NCI-H2081 treated with DMSO at 0.1 percent for 48 hours (cell line): ENCODE data around the gene TMIGD1.

ENCODE experiments used
- DNase-seq: peaks from one replicate; lab custom pipeline; 2025; lab: John Stamatoyannopoulos, UW

TMIGD1 gene

GRCh38 chr17:30326809-30327208 is 7.0 kb downstream of the TMIGD1 start:
- DNase-seq: peak; percentile 80

- no peak for DNase-seq
These were observed 9.1 kb downstream of the TMIGD1 start for GRCh38 chr17:30324723-30325122.

- DNase-seq: no peak
These were observed 9.9 kb downstream of the TMIGD1 start for GRCh38 chr17:30323895-30324319.

- DNase-seq: no peak
These were observed 10.5 kb downstream of the TMIGD1 start for GRCh38 chr17:30323262-30323894.

- no peak for DNase-seq
These were observed 12.5 kb downstream of the TMIGD1 start for GRCh38 chr17:30321314-30321713.

GRCh38 chr17:30318155-30318554 is 15.7 kb downstream of the TMIGD1 start:
- DNase-seq: peak; percentile 57

GRCh38 chr17:30316736-30317135 is 17.1 kb downstream of the TMIGD1 start:
- no peak for DNase-seq

GRCh38 chr17:30315106-30315505 is 18.8 kb downstream of the TMIGD1 start:
- DNase-seq: no peak

GRCh38 chr17:30314474-30314873 is 19.4 kb downstream of the TMIGD1 start:
- DNase-seq: no peak

GRCh38 chr17:30312226-30312625 is 21.6 kb downstream of the TMIGD1 start:
- DNase-seq: no peak

- DNase-seq: no peak
These were observed 23.3 kb downstream of the TMIGD1 start for GRCh38 chr17:30310562-30310961.

- no peak for DNase-seq
These were observed 24.3 kb downstream of the TMIGD1 start for GRCh38 chr17:30309591-30309990.

- no peak for DNase-seq
These were observed 25.5 kb downstream of the TMIGD1 start for GRCh38 chr17:30308406-30308805.

GRCh38 chr17:30304778-30305177 is 29.1 kb downstream of the TMIGD1 start:
- DNase-seq: no peak

- DNase-seq: no peak
These were observed 31.6 kb downstream of the TMIGD1 start for GRCh38 chr17:30302241-30302640.

- DNase-seq: no peak
These were observed 33.0 kb downstream of the TMIGD1 start for GRCh38 chr17:30300818-30301217.

GRCh38 chr17:30299000-30299399 is 34.9 kb downstream of the TMIGD1 start:
- DNase-seq: no peak

GRCh38 chr17:30297715-30298114 is 36.1 kb downstream of the TMIGD1 start:
- no peak for DNase-seq

GRCh38 chr17:30296499-30297080 is 37.3 kb downstream of the TMIGD1 start:
- no peak for DNase-seq

GRCh38 chr17:30292286-30292858 is 41.5 kb downstream of the TMIGD1 start:
- no peak for DNase-seq

- no peak for DNase-seq
These were observed 42.1 kb downstream of the TMIGD1 start, which contains the start of gene BLMH for GRCh38 chr17:30291543-30292285. Gene BLMH, minus strand, starts transcription at chr17:30291944. Its CDS starts 125 bp downstream, at chr17:30291819.

- no peak for DNase-seq
These were observed 42.9 kb downstream of the TMIGD1 start for GRCh38 chr17:30290696-30291542.
